GM23338 (cell line): ENCODE data around the gene ATP13A2. TPM values are rescaled to one million over a fixed set of nuclear protein-coding genes. Genes with fewer than 3 reads are reported as not detected.

Experiments
- polyA plus RNA-seq: library from polyadenylated mRNA; unstranded; fragments of >200 nt; fragmentation: Nextera tagmentation; extraction: Ambion mirVana; gene quantifications from 2 replicates; pipeline ENCODE4 v1.2.1, GENCODE V29; 2016
- total RNA-seq: library from RNA; depleted of rRNA; stranded (reverse); fragments of >200 nt; shearing (Covaris generic); gene quantifications from 2 replicates; pipeline ENCODE4 v1.2.3, GENCODE V29; 2014; rRNA removed

Gene ATP13A2
- total and polyA plus RNA-seq, 2 experiments from 2014 or later: 30.1 to 87.7 TPM

Other genes starting within 250 kb of the ATP13A2 start
- under 0.01 TPM in 1 of 2 replicates, not detected in the other for gene RNU1-2, start 115.9 kb downstream of the ATP13A2 start, total RNA-seq
- not detected in 2 replicates for gene RNU1-2, start 115.9 kb downstream of the ATP13A2 start, polyA plus RNA-seq
- 74.6 and 106 TPM in 2 replicates for gene CROCC, start 90.0 kb downstream of the ATP13A2 start, total RNA-seq
- gene CROCC, start 90.0 kb downstream of the ATP13A2 start, polyA plus RNA-seq: 13.0 and 15.1 TPM in 2 replicates
- gene MFAP2, start 31.3 kb downstream of the ATP13A2 start, total RNA-seq: 107 and 129 TPM in 2 replicates
- gene MFAP2, start 31.3 kb downstream of the ATP13A2 start, polyA plus RNA-seq: 255 TPM in 2 replicates
- 72.8 and 105 TPM in 2 replicates for gene SDHB, start 42.1 kb upstream of the ATP13A2 start, total RNA-seq
- gene SDHB, start 42.1 kb upstream of the ATP13A2 start, polyA plus RNA-seq: 112 and 121 TPM in 2 replicates
- gene PADI2, start 107.5 kb upstream of the ATP13A2 start, total RNA-seq: 3.7 and 4.3 TPM in 2 replicates
- 1.7 TPM in 2 replicates for gene PADI2, start 107.5 kb upstream of the ATP13A2 start, polyA plus RNA-seq
- 0.27 and 0.28 TPM in 2 replicates for gene PADI1, start 193.2 kb upstream of the ATP13A2 start, total RNA-seq
- 0.26 TPM in 2 replicates for gene PADI1, start 193.2 kb upstream of the ATP13A2 start, polyA plus RNA-seq
- 0.58 and 0.80 TPM in 2 replicates for gene PADI3, start 237.2 kb upstream of the ATP13A2 start, total RNA-seq
- 0.21 and 0.37 TPM in 2 replicates for gene PADI3, start 237.2 kb upstream of the ATP13A2 start, polyA plus RNA-seq